Endodermal cell (in vitro differentiated cells): ENCODE data around the gene CTSO. TPM values are rescaled to one million over a fixed set of nuclear protein-coding genes. Genes with fewer than 3 reads are reported as not detected.

ENCODE experiments used
- DNase-seq: peaks from one replicate; pipeline ENCODE4 v3.0.0-alpha.2; 2017
- H3K27ac ChIP-seq: 2 replicates; pipeline ENCODE4 v1.5.1; 2013; ENCODE audit warnings: mild to moderate bottlenecking, low read depth, low read length, moderate library complexity
- H3K27me3 ChIP-seq: 2 replicates; pipeline ENCODE4 v1.6.1; 2013; ENCODE audit warnings: mild to moderate bottlenecking, low read length, moderate library complexity; ENCODE audit not compliant: insufficient read depth, control insufficient read depth, poor library complexity, severe bottlenecking
- H3K36me3 ChIP-seq: 2 replicates; pipeline ENCODE4 v1.7.0; 2013; ENCODE audit warnings: mild to moderate bottlenecking, low read length, moderate library complexity; ENCODE audit not compliant: control insufficient read depth, insufficient read depth
- H3K4me1 ChIP-seq: one replicate; pipeline ENCODE4 v1.7.0; 2013; ENCODE audit warnings: low read length; ENCODE audit not compliant: control insufficient read depth, insufficient read depth
- H3K4me3 ChIP-seq: 2 replicates; pipeline ENCODE4 v1.5.1; 2013; ENCODE audit warnings: mild to moderate bottlenecking, low read length, moderate library complexity
- H3K9ac ChIP-seq: 2 replicates; pipeline ENCODE4 v1.6.1; 2013; ENCODE audit warnings: mild to moderate bottlenecking, low read length, moderate library complexity; ENCODE audit not compliant: poor library complexity, severe bottlenecking; ENCODE audit errors: extremely low read depth
- H3K9me3 ChIP-seq: 2 replicates; pipeline ENCODE4 v1.6.1; 2013; ENCODE audit warnings: mild to moderate bottlenecking, low read length, moderate library complexity; ENCODE audit not compliant: control insufficient read depth
- H3K27ac Mint-ChIP-seq: 2 replicates; pipeline ENCODE4 v1.8.0; 2020; ENCODE audit warnings: mixed read lengths
- H3K27me3 Mint-ChIP-seq: 2 replicates; pipeline ENCODE4 v1.8.0; 2021; ENCODE audit warnings: mild to moderate bottlenecking, mixed read lengths; ENCODE audit not compliant: insufficient read depth
- H3K36me3 Mint-ChIP-seq: 2 replicates; pipeline ENCODE4 v1.8.0; 2020; ENCODE audit warnings: low read depth, mixed read lengths
- H3K4me1 Mint-ChIP-seq: 2 replicates; pipeline ENCODE4 v1.8.0; 2020; ENCODE audit warnings: mixed read lengths
- H3K4me3 Mint-ChIP-seq: 2 replicates; pipeline ENCODE4 v1.8.0; 2020; ENCODE audit warnings: mild to moderate bottlenecking, moderate library complexity, mixed read lengths
- H3K9me3 Mint-ChIP-seq: 2 replicates; pipeline ENCODE4 v1.8.0; 2020; ENCODE audit warnings: mild to moderate bottlenecking, mixed read lengths
- CTCF ChIP-seq: fragments of 200-600 bp; sonication (generic); conservative IDR thresholded peaks from 2 replicates; pipeline ENCODE4 v1.5.0; 2021; ENCODE audit warnings: antibody characterized with exemption, mild to moderate bottlenecking
- WGBS, 2 experiments: methylation state at CpG; one replicate each; pipeline versions ENCODE4 v1.1.5 to v1.1.7; 2013; ENCODE audit warnings: missing lambda C conversion rate in 2 of 2, mixed read lengths in 1 of 2; ENCODE audit not compliant: insufficient coverage in 1 of 2, insufficient read length in 1 of 2; 5-methylcytosine and 5-hydroxymethylcytosine counted together
- total RNA-seq, 2 donors: library from RNA; stranded (reverse); fragmentation: NEBNext Ultra II Directional in 1 of 2; extraction: Animal tissue kit (Norgen Biotek cat#: 25700) in 1 of 2; gene quantifications; 2 replicates in 1 of 2; 3 replicates in 1 of 2; pipeline ENCODE4 v1.2.1, GENCODE V29; 2021

CTSO gene
- total RNA-seq, 2 donors from 2014 or later: 4.2 to 5.4 TPM

- WGBS, 2 experiments: 90% methylated on average over 4 of the region's 4 CpGs; no CpG with 5 or more reads in 1 of the 2 experiments
- Histone ChIP-seq H3K9me3 (peaks cover 19% of the 10 kb centered on the region), H3K4me1 (no peaks in the 10 kb centered on the region), H3K9ac (no peak overlapping the region), H3K4me3 (no peak overlapping the region), H3K27me3 (no peaks in the 10 kb centered on the region), H3K27ac (no peak overlapping the region), H3K36me3 (no peaks in the 10 kb centered on the region)
- no peaks in the 10 kb centered on the region for H3K36me3 Mint-ChIP-seq
- H3K27ac Mint-ChIP-seq: no peak overlapping the region
- H3K27me3 Mint-ChIP-seq: no peaks in the 10 kb centered on the region
- H3K9me3 Mint-ChIP-seq: peaks cover 22% of the 10 kb centered on the region
- no peak for DNase-seq
- no peak for TF ChIP-seq CTCF
- no peaks in the 10 kb centered on the region for H3K4me1 Mint-ChIP-seq
- H3K4me3 Mint-ChIP-seq: no peak overlapping the region
Measured at GRCh38 chr4:155877971-155878370, 75.7 kb downstream of the CTSO start.

DNA sequence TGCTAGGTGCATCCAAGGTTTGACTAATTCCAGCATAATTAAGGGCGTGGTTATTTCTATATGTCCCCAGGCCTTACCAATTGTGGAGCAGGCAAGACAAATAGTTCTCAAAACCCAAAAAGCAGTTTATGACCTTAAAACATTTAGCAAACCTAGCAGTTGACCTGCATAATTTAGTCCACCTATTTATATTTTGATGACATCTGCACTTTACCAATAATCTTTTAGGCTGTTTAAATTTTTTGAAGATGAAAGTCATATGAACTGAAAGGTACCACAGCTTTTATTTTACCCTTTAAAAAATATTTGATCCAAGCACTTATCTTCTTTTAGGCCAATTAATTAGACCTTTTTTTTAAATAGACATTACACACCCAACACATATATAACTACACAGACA lies 77.8 kb downstream of the CTSO start:
- Histone ChIP-seq H3K9ac (no peak overlapping the region), H3K9me3 (peaks cover 19% of the 10 kb centered on the region), H3K4me1 (no peaks in the 10 kb centered on the region), H3K4me3 (no peak overlapping the region), H3K27ac (no peak overlapping the region), H3K27me3 (no peaks in the 10 kb centered on the region), H3K36me3 (no peaks in the 10 kb centered on the region)
- Mint-ChIP-seq H3K36me3 (no peaks in the 10 kb centered on the region), H3K4me3 (no peak overlapping the region), H3K27me3 (no peaks in the 10 kb centered on the region), H3K9me3 (peaks cover 22% of the 10 kb centered on the region), H3K27ac (no peak overlapping the region), H3K4me1 (no peaks in the 10 kb centered on the region)
- TF ChIP-seq CTCF: no peak
- no peak for DNase-seq
- WGBS, 2 experiments: 47 to 60% methylated on average over 1 of the region's 1 CpG

Other genes starting within 250 kb of the CTSO start
- gene GUCY1B1, start 194.8 kb downstream of the CTSO start, total RNA-seq: 1 to 10 TPM; 1.8 to 3.4 TPM
- gene ASIC5, start 87.6 kb downstream of the CTSO start, total RNA-seq: not detected
- gene TDO2, start 50.2 kb downstream of the CTSO start, total RNA-seq: not detected